ENCODE measurements around the gene MAD2L1. TPM values are rescaled to one million over a fixed set of nuclear protein-coding genes. Genes with fewer than 3 reads are reported as not detected.

MAD2L1 gene
- total RNA-seq, 1 donor from 2014 or later = 37.4 TPM

GRCh38 chr4:120057416-120057815 is 9.2 kb downstream of the MAD2L1 start:
- Mint-ChIP-seq H3K36me3 (peaks cover 14% of the 10 kb centered on the region), H3K4me1 (ENCODE audit: unreplicated experiment) (peaks cover 27% of the 10 kb centered on the region), H3K27me3 (no peaks in the 10 kb centered on the region), H3K4me3 (no peak overlapping the region), H3K9me3 (no peaks in the 10 kb centered on the region), H3K27ac (no peak overlapping the region)
- TF ChIP-seq CTCF (conservative IDR thresholded peaks at IDR 0.05) = no peak
- DNase-seq (ENCODE audit: extremely low spot score, unreplicated experiment) = no peak

- Mint-ChIP-seq H3K9me3 (no peaks in the 10 kb centered on the region), H3K36me3 (peaks cover 14% of the 10 kb centered on the region), H3K27ac (no peak overlapping the region), H3K4me1 (ENCODE audit: unreplicated experiment) (peaks cover 24% of the 10 kb centered on the region), H3K4me3 (no peak overlapping the region), H3K27me3 (no peaks in the 10 kb centered on the region)
- no peak for DNase-seq (ENCODE audit: extremely low spot score, unreplicated experiment)
- peak; percentile 60 for TF ChIP-seq CTCF (conservative IDR thresholded peaks at IDR 0.05)
Observed at GRCh38 chr4:120056246-120056645, 10.4 kb downstream of the MAD2L1 start.

- no peak for TF ChIP-seq CTCF (conservative IDR thresholded peaks at IDR 0.05)
- Mint-ChIP-seq H3K36me3 (peaks cover 14% of the 10 kb centered on the region), H3K9me3 (no peaks in the 10 kb centered on the region), H3K4me1 (ENCODE audit: unreplicated experiment) (peaks cover 24% of the 10 kb centered on the region), H3K4me3 (no peak overlapping the region), H3K27ac (no peak overlapping the region), H3K27me3 (no peaks in the 10 kb centered on the region)
- no peak for DNase-seq (ENCODE audit: extremely low spot score, unreplicated experiment)
Observed at GRCh38 chr4:120055795-120056194, 10.9 kb downstream of the MAD2L1 start.

GRCh38 chr4:120055162-120055561 is 11.5 kb downstream of the MAD2L1 start:
- H3K4me3 Mint-ChIP-seq = peak overlapping the region; percentile 50
- no peak for TF ChIP-seq CTCF (conservative IDR thresholded peaks at IDR 0.05)
- peak overlapping the region; percentile 47 for H3K27ac Mint-ChIP-seq
- H3K4me1 Mint-ChIP-seq (ENCODE audit: unreplicated experiment) = peaks cover 24% of the 10 kb centered on the region
- no peak for DNase-seq (ENCODE audit: extremely low spot score, unreplicated experiment)
- no peaks in the 10 kb centered on the region for H3K9me3 Mint-ChIP-seq
- H3K36me3 Mint-ChIP-seq = peaks cover 14% of the 10 kb centered on the region
- no peaks in the 10 kb centered on the region for H3K27me3 Mint-ChIP-seq

GRCh38 chr4:120053911-120054310 is 12.7 kb downstream of the MAD2L1 start:
- H3K27me3 Mint-ChIP-seq = peaks cover 3% of the 10 kb centered on the region
- no peak overlapping the region for H3K4me3 Mint-ChIP-seq
- no peak for TF ChIP-seq CTCF (conservative IDR thresholded peaks at IDR 0.05)
- H3K36me3 Mint-ChIP-seq = peaks cover 3% of the 10 kb centered on the region
- H3K9me3 Mint-ChIP-seq = no peaks in the 10 kb centered on the region
- peaks cover 28% of the 10 kb centered on the region for H3K4me1 Mint-ChIP-seq (ENCODE audit: unreplicated experiment)
- H3K27ac Mint-ChIP-seq = no peak overlapping the region
- DNase-seq (ENCODE audit: extremely low spot score, unreplicated experiment) = no peak

- H3K9me3 Mint-ChIP-seq = no peaks in the 10 kb centered on the region
- no peak overlapping the region for H3K27ac Mint-ChIP-seq
- no peak for TF ChIP-seq CTCF (conservative IDR thresholded peaks at IDR 0.05)
- no peak overlapping the region for H3K4me3 Mint-ChIP-seq
- H3K4me1 Mint-ChIP-seq (ENCODE audit: unreplicated experiment) = peaks cover 28% of the 10 kb centered on the region
- H3K36me3 Mint-ChIP-seq = no peaks in the 10 kb centered on the region
- DNase-seq (ENCODE audit: extremely low spot score, unreplicated experiment) = no peak
- peaks cover 3% of the 10 kb centered on the region for H3K27me3 Mint-ChIP-seq
Observed at GRCh38 chr4:120052856-120053255, 13.8 kb downstream of the MAD2L1 start.
